Hepatocyte (in vitro differentiated cells): ENCODE results near the gene C1QB.

Experiments used
- CTCF ChIP-seq: fragments of 200-600 bp; sonication (generic); IDR thresholded peaks from 2 replicates; pipeline ENCODE4 v1.5.1; 2016; ENCODE audit warnings: antibody characterized with exemption, mild to moderate bottlenecking; ENCODE audit not compliant: poor library complexity
- EZH2 ChIP-seq: fragments of 200-600 bp; sonication (generic); IDR thresholded peaks from 2 replicates; pipeline ENCODE4 v1.6.1; 2016; ENCODE audit warnings: antibody characterized with exemption, mild to moderate bottlenecking, borderline replicate concordance

- no peak for TF ChIP-seq CTCF
- TF ChIP-seq EZH2, result no peak
Measured at GRCh38 chr1:22702296-22703085, 49.5 kb downstream of the C1QB start.
